ENCODE measurements around the gene RELN. TPM values are rescaled to one million over a fixed set of nuclear protein-coding genes. Genes with fewer than 3 reads are reported as not detected.

RELN gene
- total RNA-seq, 1 experiment from 2014 or later: 0.20 TPM

GRCh38 chr7:103719070-103719469 lies 270.4 kb downstream of the RELN start:
- Histone ChIP-seq H3K27ac (ENCODE audit: low read depth, low read length) (no peak overlapping the region), H2AFZ (ENCODE audit: low read depth, low read length, poor library complexity, severe bottlenecking) (no peak overlapping the region), H3K4me2 (ENCODE audit: low read length) (no peak overlapping the region)

More at GRCh38 chr7:103719070-103719469, 270.4 kb downstream of the RELN start:
- H3K9ac ChIP-seq (ENCODE audit: low read length): no peak overlapping the region
- CTCF ChIA-PET: no interaction called here
- peaks cover 38% of the 10 kb centered on the region for H3K27me3 ChIP-seq (ENCODE audit: insufficient read depth, low read length)
- RAD21 ChIA-PET (ENCODE audit: low non-redundant PET in 1 of 2, low total read pairs in 2 of 2, uncharacterized antibody in 2 of 2, unreplicated experiment in 2 of 2): no interaction called here
- no peak overlapping the region for H3K4me3 ChIP-seq (replicated peaks in 1 of 2; ENCODE audit: low read depth in 1 of 2, low read length in 2 of 2)
- no peaks in the 10 kb centered on the region for H3K79me2 ChIP-seq (ENCODE audit: insufficient read depth, low read length)
- H3K9me2 ChIP-seq (ENCODE audit: insufficient read depth): no peaks in the 10 kb centered on the region
- TF ChIP-seq REST (IDR thresholded peaks at IDR 0.05; ENCODE audit: low read depth) (no peak), ZFX (IDR thresholded peaks at IDR 0.05) (no peak), JUND (IDR thresholded peaks at IDR 0.05) (no peak), ZBTB33 (IDR thresholded peaks at IDR 0.05; ENCODE audit: extremely low read depth, insufficient replicate concordance, low read length) (no peak), MAX (IDR thresholded peaks at IDR 0.05) (no peak), YY1 (IDR thresholded peaks at IDR 0.05; ENCODE audit: extremely low read depth, insufficient replicate concordance, low read depth, low read length) (no peak), EZH2phosphoT487 (IDR thresholded peaks at IDR 0.05; ENCODE audit: borderline replicate concordance) (no peak), ELF1 (IDR thresholded peaks at IDR 0.05; ENCODE audit: borderline replicate concordance, low read depth) (no peak), SIN3A (IDR thresholded peaks at IDR 0.05; ENCODE audit: low read depth) (no peak), POLR2AphosphoS5 (IDR thresholded peaks at IDR 0.05; ENCODE audit: low read depth, low read length) (no peak), CEBPB (IDR thresholded peaks at IDR 0.05; ENCODE audit: low read depth) (no peak), CTCF (IDR thresholded peaks at IDR 0.05 in 2 of 3, conservative IDR thresholded peaks at IDR 0.05 in 1 of 3; ENCODE audit: borderline replicate concordance in 1 of 3, insufficient read depth in 1 of 3, low read depth in 2 of 3, low read length in 2 of 3) (no peak), TCF7L2 (IDR thresholded peaks at IDR 0.05; ENCODE audit: borderline replicate concordance, extremely low read depth, insufficient read depth, insufficient read length) (no peak), EGR1 (IDR thresholded peaks at IDR 0.05; ENCODE audit: low read depth) (no peak), POLR2A (IDR thresholded peaks at IDR 0.05; ENCODE audit: borderline replicate concordance, extremely low read depth, insufficient read depth, insufficient read length) (no peak), CBX3 (IDR thresholded peaks at IDR 0.05; ENCODE audit: low read depth) (no peak), EZH2 (IDR thresholded peaks at IDR 0.05) (no peak), FOSL1 (IDR thresholded peaks at IDR 0.05; ENCODE audit: low read depth) (no peak), ATF3 (IDR thresholded peaks at IDR 0.05) (no peak), SRF (IDR thresholded peaks at IDR 0.05; ENCODE audit: low read depth) (no peak)
- H3K36me3 ChIP-seq (ENCODE audit: control insufficient read depth in 1 of 2, insufficient read depth in 2 of 2, low read length in 2 of 2): no peaks in the 10 kb centered on the region
- BruUV-seq (replicated peaks): no TSS peak
- H3K4me1 ChIP-seq (ENCODE audit: control insufficient read depth in 1 of 2, insufficient read depth in 2 of 2, low read length in 2 of 2): no peaks in the 10 kb centered on the region
- POLR2A ChIA-PET: no interaction called here
- no peaks in the 10 kb centered on the region for H3K9me3 ChIP-seq (ENCODE audit: control insufficient read depth in 1 of 2, insufficient read depth in 1 of 2, low read depth in 1 of 2, low read length in 2 of 2)
- ATAC-seq: no peak
- DNase-seq (ENCODE audit: low read depth, low spot score): no peak
- intact Hi-C loops (cut with micrococcal nuclease): no loop called here
- H4K20me1 ChIP-seq (ENCODE audit: insufficient read depth): no peaks in the 10 kb centered on the region

Measured in HCT116 (cell line).